GM19397 (cell line): ENCODE measurements around the gene RASSF1.

Experiments used
- ATAC-seq: cut with Tn5 transposase; IDR thresholded peaks from one replicate; pipeline ENCODE4 v1.9.1; 2021; ENCODE audit warnings: mild to moderate bottlenecking, moderate library complexity; ENCODE audit not compliant: unreplicated experiment

RASSF1 gene

DNA sequence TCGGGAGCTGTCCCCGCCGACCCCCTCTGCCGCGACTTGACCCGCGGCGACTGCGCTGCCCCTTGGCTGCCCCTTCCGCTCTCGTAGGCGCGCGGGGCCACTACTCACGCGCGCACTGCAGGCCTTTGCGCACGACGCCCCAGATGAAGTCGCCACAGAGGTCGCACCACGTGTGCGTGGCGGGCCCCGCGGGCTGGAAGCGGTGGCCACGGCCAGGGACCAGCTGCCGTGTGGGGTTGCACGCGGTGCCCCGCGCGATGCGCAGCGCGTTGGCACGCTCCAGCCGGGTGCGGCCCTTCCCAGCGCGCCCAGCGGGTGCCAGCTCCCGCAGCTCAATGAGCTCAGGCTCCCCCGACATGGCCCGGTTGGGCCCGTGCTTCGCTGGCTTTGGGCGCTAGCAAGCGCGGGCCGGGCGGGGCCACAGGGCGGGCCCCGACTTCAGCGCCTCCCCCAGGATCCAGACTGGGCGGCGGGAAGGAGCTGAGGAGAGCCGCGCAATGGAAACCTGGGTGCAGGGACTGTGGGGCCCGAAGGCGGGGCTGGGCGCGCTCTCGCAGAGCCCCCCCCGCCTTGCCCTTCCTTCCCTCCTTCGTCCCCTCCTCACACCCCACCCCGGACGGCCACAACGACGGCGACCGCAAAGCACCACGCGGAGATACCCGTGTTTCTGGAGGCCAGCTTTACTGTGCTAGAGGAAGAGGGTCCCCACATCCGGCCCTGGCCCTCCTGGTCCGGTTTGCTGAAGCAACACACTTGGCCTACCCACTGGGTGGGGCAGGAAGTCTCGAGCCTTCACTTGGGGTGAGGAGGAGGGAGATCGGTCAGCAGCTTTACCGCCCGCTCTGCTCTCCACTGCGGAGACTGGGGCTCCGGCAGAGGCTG is at the start of gene RASSF1:
Gene RASSF1, minus strand, starts transcription at position 389 of the 882 bp plus-strand sequence. Its CDS starts 31 bp downstream, at position 358.
- ATAC-seq: no peak

GRCh38 chr3:50389414-50389767 is 48.8 kb upstream of the RASSF1 start:
- ATAC-seq: no peak

DNA sequence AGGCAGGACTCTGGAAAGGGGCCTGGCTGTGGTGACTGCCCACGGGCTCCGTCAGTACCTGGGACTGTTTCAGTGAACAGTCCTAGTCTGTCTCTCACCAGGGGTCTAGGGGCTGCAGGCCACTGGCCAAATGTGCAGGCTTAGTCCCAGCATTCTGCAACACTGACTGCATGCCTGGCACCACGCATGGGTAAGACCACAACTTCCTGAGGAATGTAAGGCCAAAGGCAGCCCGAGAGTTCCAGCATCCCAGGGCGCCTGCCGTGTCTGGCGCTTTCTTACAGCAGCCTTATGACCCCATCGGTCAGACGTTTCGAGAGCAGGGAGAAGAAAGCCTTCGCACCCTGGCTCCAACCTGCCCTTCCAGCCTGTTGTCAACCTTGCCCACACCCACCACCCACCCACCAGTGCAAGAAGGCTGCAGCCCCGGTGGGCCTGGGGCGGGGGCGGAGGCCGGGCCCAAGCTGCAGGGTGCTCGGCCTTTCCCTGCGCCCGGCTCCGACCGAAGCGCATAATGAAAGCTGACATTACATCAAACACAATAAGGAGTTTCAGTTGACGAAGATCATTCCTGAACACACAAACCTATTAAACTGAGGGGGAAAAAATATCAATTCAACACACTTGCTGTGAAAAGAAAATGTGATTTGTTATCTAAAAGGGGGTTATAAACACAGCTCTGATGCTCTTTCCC is 48.2 kb upstream of the RASSF1 start:
- no peak for ATAC-seq

- no peak for ATAC-seq
Observed at GRCh38 chr3:50388016-50388719, 47.5 kb upstream of the RASSF1 start.

- ATAC-seq: no peak
Observed at GRCh38 chr3:50385754-50386153, 45.1 kb upstream of the RASSF1 start.

DNA sequence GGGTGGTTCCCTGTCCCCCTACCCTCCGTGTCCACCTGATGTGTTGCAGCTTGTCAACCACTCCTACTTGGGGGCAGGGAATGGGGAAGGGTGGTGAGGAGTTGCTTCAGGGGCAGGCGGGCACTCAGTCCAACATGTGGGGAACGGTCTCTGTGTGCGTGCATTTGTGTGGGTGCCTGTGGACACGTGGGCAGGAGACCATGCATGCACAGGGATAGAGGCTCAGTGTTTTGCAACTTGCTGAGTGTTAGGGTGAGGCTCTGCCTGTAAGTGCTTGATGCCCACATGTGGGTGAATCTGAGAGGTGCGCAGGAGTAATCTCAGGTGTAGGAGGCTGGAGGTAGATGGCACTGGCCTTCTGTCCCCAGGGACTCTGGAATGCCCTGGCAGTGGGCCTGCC is 43.1 kb upstream of the RASSF1 start:
- no peak for ATAC-seq

- no peak for ATAC-seq
Observed at GRCh38 chr3:50382722-50383121, 42.1 kb upstream of the RASSF1 start.

DNA sequence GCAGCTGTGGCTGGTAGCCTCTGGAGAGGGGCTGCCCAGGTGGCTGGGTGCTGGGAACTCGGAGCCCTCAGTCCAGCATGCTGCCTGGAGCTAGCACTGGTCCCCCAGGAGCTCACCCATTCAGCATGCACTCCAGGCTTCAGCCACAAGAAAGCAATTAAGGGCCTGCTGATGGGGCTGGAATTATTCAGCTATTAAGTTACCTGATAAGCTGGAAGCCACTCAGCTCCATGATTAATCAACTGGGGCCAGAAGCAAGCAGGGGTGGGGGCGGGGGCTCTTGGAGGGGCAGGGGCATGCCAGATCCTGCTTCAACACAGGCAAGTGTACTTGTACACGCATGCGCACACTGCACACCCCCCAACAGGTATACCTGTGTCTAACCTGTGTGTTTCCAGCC is 40.7 kb upstream of the RASSF1 start:
- ATAC-seq: no peak

DNA sequence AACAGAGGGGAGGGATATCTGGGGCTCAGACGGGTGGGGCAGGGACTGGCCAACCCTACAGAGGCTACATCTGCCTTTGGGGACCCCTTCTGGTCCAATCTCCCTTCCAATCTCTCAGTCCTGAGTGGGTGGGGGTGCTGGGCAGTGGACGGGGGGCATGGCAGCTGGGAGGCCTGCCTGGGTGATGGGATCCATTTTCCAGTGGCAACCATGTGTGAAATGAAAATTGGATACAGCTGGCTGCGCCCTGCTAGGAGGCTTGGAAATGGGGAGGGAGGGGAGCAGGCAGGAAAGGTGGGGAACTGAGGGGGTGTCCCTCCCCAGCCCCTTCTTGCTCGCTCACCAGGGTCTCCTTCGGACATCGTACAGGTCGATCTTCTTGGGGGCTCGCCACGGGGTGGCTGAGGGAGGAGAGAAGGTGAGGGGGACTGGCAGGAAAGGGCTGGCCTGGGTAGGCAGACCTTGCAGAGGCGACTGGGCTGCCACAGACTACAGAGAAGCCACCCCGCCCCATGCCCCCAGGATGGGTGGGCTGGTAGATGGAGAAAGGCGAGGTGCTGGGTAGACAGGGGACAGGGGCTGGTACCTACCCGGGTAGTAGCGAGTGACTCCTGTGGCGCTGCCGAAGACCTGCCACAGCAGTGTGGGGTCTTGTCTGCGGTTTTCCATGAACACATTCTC is 39.9 kb upstream of the RASSF1 start:
- no peak for ATAC-seq

DNA sequence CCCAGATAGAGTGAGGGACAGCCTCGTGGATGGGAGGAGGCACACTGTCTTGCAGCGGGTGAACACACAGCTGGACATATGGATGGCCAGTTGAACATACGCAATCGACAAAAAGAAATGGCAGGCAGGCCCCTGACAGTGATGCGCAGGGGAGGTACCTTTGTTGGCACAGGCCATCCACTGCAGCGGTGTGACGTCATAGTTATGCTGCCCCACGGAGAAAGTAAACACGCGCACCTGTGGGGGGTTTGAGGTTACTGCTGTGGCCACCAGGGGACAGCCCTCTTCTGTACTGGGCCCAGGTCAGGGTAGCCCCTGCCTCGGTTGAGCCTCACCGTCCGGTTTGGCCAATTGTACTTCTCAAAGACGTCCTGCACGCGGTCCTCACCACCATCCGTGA is 38.1 kb upstream of the RASSF1 start:
- ATAC-seq: no peak

DNA sequence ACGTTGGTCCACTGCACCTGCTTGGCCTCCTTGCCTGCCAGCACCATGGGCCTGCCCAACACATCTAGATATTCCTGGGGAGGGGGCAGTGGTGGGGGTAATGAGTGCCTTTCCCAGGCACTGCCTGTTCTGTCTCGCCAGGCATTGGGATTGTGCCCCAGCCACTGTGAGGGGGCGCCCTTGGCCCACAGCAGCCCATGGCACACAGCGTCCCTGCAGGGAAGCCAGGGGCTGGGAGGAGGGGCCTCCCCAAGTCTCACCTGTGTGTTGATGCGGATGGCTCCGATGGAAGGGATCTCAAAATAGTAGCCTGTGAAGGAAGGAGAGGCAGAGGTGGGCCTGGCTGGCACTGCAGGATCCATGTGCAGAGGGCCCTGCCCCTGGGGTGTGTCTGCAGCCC is 37.4 kb upstream of the RASSF1 start:
- ATAC-seq: no peak

- ATAC-seq: no peak
Observed at GRCh38 chr3:50375258-50375931, 34.8 kb upstream of the RASSF1 start.

DNA sequence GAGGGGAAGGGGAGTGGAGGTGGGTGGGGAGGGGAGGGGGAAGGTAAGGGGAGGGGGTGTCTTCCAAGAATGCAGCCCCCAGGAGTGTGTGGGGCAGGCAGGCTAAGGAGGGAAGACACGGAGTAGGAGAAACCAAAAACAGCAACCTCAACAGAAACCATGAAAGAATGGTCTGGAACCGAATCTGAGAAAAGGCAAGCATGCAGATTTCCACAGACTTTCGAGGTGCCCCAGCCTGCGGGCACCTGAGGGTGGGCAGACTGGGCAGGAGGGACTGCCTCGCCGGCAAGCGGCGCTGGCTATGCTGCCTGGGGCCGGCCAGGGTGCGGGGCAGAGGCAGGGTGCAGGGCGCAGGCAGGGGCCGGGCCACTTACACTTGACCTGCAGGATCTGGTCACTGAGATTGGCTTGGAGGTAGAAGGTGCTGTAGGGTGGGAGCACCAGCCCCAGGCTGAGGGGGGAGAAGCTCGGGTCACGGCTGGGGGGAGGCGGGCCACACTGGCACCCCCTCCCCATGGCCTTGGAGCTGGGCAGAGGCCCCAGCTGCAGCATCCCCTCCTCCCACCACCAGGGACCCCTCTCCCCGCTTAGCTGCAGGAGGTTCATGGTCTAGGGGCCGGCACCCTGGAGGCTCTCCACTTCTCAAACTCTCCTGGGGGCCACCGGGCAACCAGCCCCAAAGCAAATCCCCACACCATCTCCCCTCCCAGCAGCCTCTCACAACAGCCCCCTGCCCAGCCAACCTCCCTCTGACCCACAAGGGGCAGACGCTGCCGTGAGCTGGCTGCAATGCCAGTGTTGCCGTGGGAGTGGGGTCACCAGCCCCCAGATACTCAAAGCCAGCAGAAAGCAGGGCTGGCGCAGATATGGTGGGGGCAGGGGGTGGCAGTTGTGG is 34.0 kb upstream of the RASSF1 start:
- no peak for ATAC-seq

- ATAC-seq: no peak
Observed at GRCh38 chr3:50373146-50374051, 32.8 kb upstream of the RASSF1 start.

GRCh38 chr3:50372349-50372748 is 31.7 kb upstream of the RASSF1 start:
- no peak for ATAC-seq

- no peak for ATAC-seq
Observed at GRCh38 chr3:50371133-50371685, 30.6 kb upstream of the RASSF1 start.

- no peak for ATAC-seq
Observed at GRCh38 chr3:50370594-50370993, 30.0 kb upstream of the RASSF1 start.

- ATAC-seq: no peak
Observed at GRCh38 chr3:50369012-50369670, 28.5 kb upstream of the RASSF1 start.
